HG02943 (cell line): ENCODE results near the gene RAP1B.

Experiments used
- ATAC-seq: cut with Tn5 transposase; IDR thresholded peaks from one replicate; pipeline ENCODE4 v1.9.1; 2021; ENCODE audit warnings: mild to moderate bottlenecking, low read depth, moderate library complexity; ENCODE audit not compliant: unreplicated experiment

Gene RAP1B

DNA sequence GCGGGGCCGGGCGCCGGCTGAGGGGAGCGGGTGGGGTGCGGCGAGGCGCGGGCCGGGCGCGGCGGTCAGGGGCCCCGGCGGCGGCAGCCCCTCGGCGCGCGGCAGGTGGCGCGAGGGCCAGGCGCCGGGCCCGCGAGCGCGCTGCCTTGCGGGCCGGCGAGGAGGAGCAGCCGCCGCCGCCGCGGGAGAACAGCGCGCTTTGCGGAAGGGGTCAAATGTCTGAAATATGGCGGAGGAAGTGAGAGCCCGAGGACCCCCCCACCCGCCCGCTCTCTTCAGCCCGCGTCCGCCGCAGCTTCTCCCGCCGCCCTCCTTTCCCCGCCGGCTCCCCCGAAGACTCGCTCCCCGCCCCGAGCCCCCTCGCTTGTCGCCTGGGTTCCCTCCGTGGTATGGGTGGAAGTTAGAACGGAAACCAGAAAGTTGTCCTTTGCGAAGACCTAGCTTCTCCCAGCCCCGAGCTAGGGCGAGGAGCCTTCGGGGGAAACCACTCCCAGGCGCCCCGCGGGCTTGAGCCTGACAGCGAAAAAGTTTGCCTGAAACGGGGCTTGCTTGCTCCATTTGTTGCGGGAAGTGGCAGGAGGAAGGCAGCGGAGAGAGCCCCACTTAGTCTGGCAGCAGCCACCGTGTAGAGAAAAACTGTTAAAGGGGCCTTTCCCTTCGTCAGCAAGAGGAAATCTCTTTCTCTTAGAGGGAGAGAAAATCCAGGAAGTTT, 551 bp downstream of the RAP1B start:
- ATAC-seq, result peak; percentile 41

DNA sequence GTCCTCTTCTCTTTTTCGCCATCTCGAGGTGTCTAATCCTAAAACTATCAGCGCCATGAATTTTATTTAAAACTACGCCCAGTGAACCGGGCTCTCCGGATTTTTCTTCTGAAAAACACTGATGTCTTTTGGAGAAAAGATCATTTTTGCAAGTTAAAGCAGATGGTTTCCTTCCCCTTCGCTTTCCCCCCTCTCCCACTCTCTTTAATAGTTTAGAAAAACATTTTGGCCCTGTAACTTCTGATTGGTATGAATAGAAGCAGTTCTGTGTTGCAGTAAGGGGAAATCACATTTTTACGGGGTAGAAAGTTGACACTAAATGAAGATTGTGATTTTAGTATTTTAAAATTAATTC, 1.1 kb downstream of the RAP1B start:
- no peak for ATAC-seq

DNA sequence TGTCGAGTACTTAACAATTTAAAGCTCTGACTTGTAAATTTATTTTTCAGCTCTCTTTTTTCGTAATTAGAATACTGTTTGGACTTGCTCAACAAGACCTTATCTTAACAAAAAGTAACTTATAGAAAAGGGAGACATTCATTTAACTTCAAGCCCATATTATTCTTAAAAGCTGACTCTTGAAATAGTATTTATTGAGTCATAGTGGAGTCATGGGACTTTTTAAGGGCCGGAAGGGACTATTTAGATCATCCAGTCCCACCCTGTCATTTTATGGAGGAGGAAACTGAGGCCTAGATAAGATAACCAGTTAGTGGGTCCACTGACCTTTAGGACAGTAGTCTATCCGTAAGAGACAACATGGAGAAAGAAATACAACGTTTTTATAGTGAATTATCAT, 1.5 kb downstream of the RAP1B start:
- ATAC-seq, result no peak

DNA sequence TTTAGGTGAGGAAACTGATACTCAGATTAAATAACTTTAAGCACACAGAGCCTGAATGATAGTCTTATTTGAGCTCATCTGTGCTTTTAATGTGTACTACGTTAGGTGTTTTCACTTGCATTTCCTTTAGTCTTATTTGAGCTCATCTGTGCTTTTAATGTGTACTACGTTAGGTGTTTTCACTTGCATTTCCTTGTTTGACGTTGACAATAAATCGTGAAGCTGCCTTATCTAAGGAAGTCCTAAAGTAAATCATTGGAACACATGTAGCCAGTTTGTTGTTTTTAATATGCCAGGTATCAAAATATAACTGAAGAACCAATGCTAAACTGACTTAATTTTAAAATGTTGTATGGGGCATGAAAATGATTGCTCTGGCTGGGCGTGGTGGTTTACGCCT, 2.0 kb downstream of the RAP1B start:
- no peak for ATAC-seq

DNA sequence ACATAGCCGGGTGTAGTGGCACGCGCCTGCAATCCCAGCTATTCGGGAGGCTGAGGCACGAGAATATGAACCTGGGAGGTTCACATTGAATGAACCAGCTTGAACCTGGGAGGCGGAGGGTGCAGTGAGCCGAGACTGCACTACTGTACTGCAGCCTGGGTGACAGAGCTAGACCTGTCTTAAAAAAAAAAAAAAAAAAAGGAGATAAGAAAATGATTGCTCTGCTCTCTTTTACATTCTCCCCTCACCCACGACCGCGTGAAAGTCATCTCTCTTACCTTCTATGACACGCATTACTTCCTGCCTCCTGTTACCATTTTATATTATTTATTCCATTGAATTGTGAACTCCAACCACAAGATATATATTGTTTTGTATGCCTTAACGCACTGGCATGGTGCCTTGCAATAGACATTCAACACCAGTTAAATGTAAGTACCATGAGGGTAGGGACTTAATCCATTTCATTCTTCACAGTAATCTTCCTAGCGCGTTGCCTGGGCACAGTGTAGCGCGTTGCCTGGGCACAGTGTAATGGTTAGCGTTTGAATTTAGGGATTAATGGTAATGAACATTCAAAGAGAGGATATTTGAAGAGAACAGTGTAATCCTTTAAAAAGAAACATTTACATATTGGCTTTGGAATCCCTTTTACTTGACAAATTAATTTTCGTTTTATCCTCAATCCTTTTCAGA, 2.7 kb downstream of the RAP1B start:
- no peak for ATAC-seq

DNA sequence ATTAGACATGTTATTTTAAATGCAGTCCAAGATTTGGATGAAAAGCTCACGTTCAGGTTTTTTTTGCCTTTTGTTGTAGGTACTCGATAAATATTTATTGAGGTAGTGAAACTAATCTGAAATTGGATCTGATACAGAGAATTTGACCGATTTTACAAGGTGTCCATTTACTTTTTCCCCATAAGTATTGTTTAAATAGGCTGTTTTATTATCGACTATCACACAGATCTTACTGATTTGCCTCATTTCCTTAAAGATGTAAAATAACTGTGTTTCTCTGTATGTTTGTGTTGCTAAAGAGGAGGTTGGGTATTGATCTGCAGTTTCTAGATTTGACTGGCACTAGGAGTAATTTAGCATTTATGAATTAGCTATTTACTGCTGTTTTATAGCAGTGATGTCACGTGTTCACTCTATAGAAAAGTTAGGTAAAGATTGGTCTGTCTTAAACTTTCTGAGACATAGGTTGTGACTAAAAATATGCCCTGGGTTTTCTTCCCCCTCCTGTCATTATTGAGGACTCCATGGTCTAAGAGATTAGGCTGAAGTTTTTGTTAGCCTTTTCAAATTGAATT, 3.5 kb downstream of the RAP1B start:
- ATAC-seq, result no peak

DNA sequence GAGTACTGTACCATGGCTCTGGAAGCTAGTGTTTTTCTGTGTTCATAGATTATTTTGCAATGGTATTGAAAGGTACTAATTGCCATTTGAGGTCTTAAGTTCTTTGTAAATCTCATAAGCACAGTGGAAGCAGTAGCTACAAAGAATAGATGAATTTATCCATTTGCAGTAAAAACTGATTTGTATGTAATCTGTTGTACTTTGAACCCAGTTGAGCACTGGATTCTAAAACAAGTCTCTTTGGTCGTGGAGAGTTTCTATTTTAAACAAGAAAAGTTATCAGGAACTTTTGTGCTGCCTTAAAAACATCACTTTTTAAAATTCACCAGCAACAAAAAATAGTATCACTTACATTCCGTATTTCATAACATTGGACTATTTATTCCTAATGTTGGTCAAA, 4.1 kb downstream of the RAP1B start:
- no peak for ATAC-seq

DNA sequence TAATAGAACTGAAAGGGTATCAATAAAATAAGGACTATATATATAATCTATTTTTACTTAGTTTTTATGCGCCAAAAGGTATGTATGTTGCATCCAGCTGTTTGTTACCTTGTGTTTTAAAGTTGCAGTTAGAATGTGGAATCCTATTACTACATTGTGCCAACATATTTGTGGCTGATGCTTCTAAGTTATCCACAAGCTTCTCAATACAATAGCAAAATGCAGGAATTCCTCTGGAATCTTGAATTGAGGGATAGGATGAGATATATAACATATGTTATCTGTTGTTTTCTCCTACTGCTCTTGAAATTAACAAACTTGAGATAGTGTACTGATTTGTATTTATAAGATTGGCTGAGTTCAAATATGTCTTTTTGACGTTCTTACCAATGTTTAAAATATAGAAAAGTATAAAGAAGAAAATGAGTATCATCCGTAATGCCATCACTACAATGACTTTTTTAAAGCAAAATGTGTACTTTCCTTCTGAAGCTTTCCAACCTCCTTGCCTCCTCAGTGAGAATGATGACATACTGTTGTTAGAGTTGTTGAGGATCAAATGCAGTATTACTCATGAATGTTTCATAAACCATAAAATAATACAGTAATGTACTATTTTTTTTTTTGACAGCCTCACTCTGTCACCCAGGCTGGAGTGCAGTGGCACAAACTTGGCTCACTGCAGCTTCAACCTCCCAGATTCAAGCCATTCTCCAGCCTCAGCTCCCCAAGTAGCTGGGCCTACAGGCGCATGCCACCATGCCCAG, 6.6 kb downstream of the RAP1B start:
- no peak for ATAC-seq

DNA sequence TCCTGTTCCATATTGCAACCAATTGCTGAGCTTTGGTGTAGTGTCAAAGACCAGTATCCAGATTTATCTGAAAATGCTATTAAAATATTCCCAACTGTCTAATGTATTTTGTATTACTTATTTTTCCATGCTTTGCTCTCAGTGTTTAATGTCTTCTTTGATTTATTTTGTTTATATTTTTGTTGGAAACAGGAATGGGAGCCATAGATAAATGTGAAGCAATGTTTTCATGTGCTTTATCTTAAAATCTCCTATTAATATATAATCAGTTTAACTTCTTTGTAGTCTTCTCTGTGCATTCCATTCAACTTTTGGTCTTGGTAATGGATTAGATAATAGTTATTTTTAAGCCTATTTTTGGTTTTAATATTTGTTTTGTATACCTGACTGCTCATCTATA, 8.8 kb downstream of the RAP1B start:
- ATAC-seq, result no peak

DNA sequence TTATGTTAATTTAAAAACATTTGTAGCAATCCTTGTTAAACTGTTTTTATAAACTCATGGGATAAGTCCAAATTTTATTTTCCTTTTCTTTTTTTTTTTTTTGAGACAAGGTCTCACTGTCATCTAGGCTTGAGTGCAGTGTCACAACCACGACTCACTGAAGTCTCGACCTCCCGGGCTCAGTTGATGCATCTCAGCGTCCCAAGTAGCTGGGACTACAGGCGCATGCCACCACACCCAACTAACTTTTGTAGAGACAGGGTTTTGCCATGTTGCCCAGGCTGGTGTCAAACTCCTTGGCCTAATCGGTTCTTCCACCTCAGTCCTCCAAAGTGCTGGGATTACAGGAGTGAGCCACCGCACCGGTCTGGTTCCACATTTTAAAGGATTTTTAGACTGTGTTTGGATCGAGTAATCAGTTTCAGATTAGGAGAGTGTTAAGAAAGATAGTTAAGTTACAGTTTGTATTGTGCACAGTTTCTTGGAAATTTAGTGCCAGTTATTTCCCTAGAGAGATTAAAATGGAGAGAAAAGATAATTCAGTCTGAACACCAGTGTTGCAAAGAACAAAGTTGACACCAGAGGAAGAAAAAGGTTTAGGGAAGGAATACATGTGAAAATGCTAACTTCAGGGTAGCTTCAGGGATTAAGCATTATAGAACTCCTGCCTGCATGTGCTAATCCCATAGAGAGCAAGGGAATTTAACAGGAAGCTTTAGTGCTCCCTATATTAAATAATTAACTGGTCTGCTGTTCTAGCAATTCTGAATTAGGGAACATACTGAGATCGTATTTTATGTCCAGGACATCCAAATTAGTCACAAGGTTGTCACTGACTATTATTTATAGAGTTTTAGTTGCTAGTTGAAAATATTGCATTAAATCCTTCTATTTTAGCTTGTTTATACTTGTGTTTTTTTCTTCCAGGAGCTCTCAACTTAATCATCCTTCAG, 10.1 kb downstream of the RAP1B start:
- ATAC-seq, result no peak

DNA sequence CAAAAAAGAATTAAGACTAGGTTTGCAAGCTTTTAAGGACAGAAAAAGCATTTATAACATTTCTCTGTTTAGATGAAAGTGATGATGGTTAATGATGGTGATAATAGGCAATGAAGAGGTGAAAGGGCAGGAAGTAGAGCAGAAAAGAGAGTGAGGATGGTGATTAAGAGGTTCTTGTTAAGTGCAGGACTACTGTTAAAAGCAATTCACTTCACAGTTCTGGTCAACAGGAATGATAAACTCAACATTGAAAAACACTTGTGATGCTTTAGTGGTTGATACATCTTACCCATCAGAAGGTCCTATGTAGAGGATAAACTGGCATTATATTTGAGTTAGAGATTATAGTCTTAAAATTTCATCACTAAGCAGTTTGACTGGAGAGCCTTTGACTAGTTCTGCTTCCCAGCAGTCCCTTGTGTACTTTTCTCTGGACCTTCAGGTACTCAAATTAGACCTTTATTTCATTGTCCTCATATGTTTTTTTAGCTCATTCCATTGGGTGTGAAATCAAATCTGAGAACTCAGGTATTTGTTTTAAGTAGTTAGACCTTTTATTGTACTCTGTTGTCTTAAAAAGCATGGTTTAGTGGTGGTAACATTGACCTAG, 10.9 kb downstream of the RAP1B start:
- no peak for ATAC-seq

DNA sequence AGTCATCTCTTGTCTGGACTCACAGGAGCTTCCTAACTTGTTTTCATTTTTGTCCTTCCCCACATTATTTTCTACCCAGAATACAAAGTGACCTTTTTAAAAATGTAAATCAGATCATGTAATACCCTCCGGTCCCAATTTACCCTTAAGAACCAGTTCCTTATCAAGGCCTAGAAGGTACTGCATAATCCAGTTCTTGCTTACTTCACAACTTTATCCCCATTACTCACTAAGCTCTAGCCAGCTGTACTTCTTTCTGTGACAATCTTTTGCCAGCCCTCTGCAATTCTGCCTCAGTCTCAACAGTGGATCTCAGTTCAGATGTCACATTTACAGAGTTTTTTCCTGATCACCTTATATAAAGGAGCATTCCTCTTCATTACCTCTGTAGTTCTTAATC, 11.6 kb downstream of the RAP1B start:
- no peak for ATAC-seq

DNA sequence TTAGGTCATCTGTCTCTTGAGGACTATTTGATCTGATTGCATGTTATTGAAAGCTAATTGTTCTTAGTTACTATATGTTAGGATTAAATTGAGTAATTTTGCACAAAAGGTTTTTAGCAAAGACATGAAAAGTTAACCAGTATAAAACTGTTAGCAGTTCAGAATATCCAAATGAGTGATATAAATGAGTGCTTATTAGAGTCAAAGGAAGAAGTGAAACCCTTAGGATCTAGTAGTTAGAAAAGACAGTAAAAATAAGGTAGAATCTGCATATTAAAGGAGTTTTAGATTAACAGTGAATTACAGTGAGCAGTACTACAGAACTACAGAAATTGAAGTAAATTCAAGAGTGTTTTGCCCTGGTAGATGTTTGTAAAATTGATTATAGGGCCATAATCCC, 12.4 kb downstream of the RAP1B start:
- no peak for ATAC-seq

DNA sequence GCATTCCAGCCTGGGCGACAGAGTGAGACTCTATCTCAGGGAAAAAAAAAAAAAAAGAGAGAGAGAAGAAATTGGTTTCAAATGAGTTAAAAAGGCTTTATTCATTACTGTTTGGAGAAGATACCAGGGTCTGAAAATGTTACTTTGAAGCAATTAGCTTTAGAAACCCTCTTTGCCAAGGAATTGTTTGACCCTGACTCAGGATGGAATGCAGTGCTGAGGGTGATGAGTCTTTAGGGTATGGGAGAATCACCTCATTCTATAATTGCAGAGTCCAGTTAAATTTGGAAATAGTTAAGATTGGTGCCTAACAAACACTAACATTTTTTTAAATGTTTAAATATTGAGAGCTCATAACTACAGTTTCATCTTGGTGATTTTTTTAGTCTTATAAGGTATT, 13.3 kb downstream of the RAP1B start:
- no peak for ATAC-seq

DNA sequence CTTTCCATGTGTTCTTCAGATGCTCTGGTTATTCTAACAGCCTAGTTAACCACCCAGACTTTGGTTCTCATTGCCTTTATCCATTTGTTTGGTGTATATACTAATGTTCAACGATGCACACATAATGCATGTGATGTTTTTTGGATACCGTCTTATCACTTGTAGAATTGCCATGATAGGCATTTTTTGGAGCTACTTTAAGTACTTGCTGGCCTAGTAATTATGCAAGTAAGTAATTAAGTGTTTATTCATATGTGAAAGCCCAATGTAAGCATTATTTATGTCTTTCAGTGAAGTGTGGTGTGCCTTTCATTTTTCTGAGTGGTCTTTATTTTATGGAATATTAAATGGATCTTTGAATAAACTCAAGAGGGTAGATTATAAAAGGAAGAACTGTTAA, 14.2 kb downstream of the RAP1B start:
- ATAC-seq, result no peak

DNA sequence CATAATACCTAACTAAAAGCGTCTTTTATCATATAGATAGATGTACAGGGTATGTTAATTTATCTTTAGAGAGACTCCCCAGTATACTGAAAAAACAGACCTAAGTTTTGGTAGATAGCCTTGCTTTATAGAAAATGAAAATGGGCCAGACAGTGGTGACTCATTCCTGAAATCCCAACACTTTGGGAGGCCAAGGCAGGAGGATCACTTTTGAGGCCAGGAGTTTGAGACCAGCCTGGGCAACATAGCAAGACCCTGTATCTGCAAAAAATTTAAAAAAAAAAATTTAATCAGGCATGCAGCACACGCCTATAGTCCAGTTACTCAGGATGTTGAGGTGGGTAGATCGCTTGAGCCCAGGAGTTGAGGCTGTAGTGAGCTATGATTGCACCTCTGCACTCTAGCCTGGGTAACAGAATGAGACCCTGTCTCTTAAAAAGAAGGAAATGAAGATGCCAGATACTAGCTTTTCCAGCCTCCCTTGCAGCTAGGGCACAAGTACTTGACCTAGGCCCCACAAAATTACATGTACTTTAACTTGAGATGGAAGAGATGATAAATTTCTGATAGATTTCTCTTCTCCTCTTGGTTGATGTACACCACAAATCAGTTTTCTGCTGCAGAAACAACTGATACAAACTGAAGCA, 17.1 kb downstream of the RAP1B start:
- no peak for ATAC-seq

DNA sequence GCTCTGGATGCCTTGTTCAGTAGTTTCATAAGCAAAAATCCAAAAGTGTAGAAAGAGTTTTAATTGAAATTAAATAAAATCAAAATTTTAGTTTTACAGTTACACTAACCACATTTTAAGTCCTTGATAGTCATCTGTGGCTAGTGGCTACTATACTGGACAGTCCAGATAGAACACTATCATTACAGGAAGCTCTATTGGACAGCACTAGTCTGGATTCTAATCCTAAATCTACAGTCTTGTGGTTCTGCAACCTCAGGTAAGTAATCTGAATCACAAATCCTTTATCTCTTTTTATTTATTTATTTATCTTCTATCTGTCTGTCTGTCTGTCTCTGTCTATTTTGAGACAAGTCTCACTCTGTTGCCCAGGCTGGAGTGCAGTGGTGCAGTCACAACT, 18.0 kb downstream of the RAP1B start:
- ATAC-seq, result no peak

DNA sequence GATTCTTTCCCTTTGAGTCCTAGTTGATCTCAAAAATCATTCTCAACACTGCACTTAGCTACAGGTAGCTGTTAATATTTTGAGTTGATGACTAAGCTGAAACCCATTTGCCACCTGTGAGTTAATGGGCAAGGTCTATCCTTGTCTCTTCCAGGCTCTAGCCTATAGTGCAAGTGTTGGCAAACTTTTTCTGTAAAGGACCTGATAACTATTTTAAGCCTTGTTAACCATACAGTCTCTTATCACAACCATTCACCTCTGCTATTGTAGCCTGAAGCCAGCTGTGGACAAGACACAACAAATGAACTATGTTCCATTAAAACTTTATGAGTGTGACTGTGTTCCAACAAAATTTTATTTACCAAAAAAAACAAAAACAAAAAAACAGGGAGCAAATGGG, 19.4 kb downstream of the RAP1B start:
- ATAC-seq, result no peak

DNA sequence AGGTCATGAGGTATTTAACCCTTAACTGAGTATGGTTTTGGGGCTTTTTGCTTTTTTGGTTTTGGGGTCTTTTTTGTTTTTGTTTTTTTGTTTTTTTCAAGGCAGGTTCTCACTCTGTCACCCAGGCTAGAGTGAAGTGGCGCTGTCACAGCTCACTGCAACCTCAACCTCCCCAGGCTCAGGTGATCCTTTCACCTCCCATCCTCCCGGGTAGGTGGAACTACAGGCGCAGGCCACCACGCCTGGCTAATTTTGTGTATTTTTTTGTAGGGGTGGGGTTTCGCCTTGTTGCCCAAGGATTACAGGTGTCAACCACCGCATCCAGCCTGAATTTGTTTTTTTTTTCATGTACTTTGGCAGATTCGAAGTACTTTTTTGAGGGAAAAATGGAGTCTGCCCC, 19.9 kb downstream of the RAP1B start:
- no peak for ATAC-seq
